ENCODE results near the gene TAMM41. TPM values are rescaled to one million over a fixed set of nuclear protein-coding genes. Genes with fewer than 3 reads are reported as not detected.

The TAMM41 gene
- total RNA-seq, 1 donor from 2014 or later, result 8.6 TPM

- Histone ChIP-seq H3K36me3 (ENCODE audit: control insufficient read depth, insufficient read depth, low read length) (no peaks in the 10 kb centered on the region), H3K4me3 (ENCODE audit: low read depth, low read length) (no peak overlapping the region), H3K27me3 (ENCODE audit: control insufficient read depth, insufficient read depth, low read length) (no peaks in the 10 kb centered on the region)
- TF ChIP-seq CTCF (IDR thresholded peaks at IDR 0.05; ENCODE audit: insufficient read depth, low read length, poor library complexity, severe bottlenecking), result no peak
- no peak for DNase-seq (ENCODE audit: low read depth)
Measured at GRCh38 chr3:11808231-11808630, 38.5 kb downstream of the TAMM41 start.

- TF ChIP-seq CTCF (IDR thresholded peaks at IDR 0.05; ENCODE audit: insufficient read depth, low read length, poor library complexity, severe bottlenecking), result no peak
- Histone ChIP-seq H3K4me3 (ENCODE audit: low read depth, low read length) (no peak overlapping the region), H3K27me3 (ENCODE audit: control insufficient read depth, insufficient read depth, low read length) (no peaks in the 10 kb centered on the region), H3K36me3 (ENCODE audit: control insufficient read depth, insufficient read depth, low read length) (no peaks in the 10 kb centered on the region)
- DNase-seq (ENCODE audit: low read depth), result no peak
Measured at GRCh38 chr3:11807686-11808085, 39.0 kb downstream of the TAMM41 start.

GRCh38 chr3:11805716-11806115 lies 41.0 kb downstream of the TAMM41 start:
- Histone ChIP-seq H3K4me3 (ENCODE audit: low read depth, low read length) (no peak overlapping the region), H3K36me3 (ENCODE audit: control insufficient read depth, insufficient read depth, low read length) (no peaks in the 10 kb centered on the region), H3K27me3 (ENCODE audit: control insufficient read depth, insufficient read depth, low read length) (no peaks in the 10 kb centered on the region)
- no peak for DNase-seq (ENCODE audit: low read depth)
- TF ChIP-seq CTCF (IDR thresholded peaks at IDR 0.05; ENCODE audit: insufficient read depth, low read length, poor library complexity, severe bottlenecking), result no peak

- peak; percentile 29 for DNase-seq (ENCODE audit: low read depth)
- Histone ChIP-seq H3K27me3 (ENCODE audit: control insufficient read depth, insufficient read depth, low read length) (no peaks in the 10 kb centered on the region), H3K4me3 (ENCODE audit: low read depth, low read length) (no peak overlapping the region), H3K36me3 (ENCODE audit: control insufficient read depth, insufficient read depth, low read length) (no peaks in the 10 kb centered on the region)
- peak; percentile 73 for TF ChIP-seq CTCF (IDR thresholded peaks at IDR 0.05; ENCODE audit: insufficient read depth, low read length, poor library complexity, severe bottlenecking)
Measured at GRCh38 chr3:11803977-11804892, 42.5 kb downstream of the TAMM41 start.

- no peak for DNase-seq (ENCODE audit: low read depth)
- Histone ChIP-seq H3K36me3 (ENCODE audit: control insufficient read depth, insufficient read depth, low read length) (no peaks in the 10 kb centered on the region), H3K27me3 (ENCODE audit: control insufficient read depth, insufficient read depth, low read length) (no peaks in the 10 kb centered on the region), H3K4me3 (ENCODE audit: low read depth, low read length) (no peak overlapping the region)
- no peak for TF ChIP-seq CTCF (IDR thresholded peaks at IDR 0.05; ENCODE audit: insufficient read depth, low read length, poor library complexity, severe bottlenecking)
Measured at GRCh38 chr3:11799791-11800190, 46.9 kb downstream of the TAMM41 start.

Data from kidney epithelial cell (primary cell).